K562 treated with DMSO at 1 percent for 12 hours (cell line): ENCODE data around the gene RPL28. TPM values are rescaled to one million over a fixed set of nuclear protein-coding genes. Genes with fewer than 3 reads are reported as not detected.

Experiments
- total RNA-seq: library from RNA; unstranded; fragments of 300-600 nt; gene quantifications from 2 replicates; pipeline ENCODE4 v1.2.3, GENCODE V29; 2022; ENCODE audit not compliant: insufficient read depth

RPL28 gene
- total RNA-seq: 3,491 and 4,700 TPM in 2 replicates

DNA sequence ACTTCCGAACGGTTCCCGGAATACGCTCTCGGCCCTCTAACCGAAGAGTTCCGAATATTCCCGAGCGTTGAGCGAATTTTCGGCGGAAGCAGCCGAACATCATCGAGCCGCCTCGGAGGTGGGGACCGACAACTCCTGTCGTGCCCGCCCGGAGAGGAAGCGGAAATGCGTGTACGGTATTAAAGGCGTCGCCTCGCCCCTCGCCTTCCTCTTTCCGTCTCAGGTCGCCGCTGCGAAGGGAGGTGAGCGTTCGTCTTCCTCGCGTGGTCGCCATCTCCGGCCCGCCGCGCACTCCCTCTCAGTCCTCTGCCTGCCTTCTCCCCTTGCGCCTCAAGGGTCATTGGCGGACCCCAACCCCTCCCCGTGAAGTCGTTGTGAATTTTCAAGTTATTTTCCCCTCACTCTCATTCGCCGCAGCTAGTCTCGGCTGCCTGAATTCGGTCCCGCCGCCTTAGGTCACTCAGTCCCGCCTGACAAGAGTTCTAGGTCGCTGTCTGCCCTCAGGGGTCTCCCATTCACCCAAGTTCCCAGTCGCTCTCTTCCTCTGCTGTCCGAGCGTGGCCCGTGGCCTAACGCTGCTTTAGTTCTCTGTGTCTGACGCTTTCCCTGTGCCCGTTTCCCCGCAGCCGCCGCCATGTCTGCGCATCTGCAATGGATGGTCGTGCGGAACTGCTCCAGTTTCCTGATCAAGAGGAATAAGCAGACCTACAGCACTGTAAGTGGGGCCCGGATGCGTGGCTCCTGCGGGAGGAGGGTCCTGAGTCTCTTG lies at the start of gene RPL28:
Gene RPL28 (plus strand): TSS at position 209 of the 769 bp plus-strand sequence. CDS start 426 bp downstream, at position 635.

DNA sequence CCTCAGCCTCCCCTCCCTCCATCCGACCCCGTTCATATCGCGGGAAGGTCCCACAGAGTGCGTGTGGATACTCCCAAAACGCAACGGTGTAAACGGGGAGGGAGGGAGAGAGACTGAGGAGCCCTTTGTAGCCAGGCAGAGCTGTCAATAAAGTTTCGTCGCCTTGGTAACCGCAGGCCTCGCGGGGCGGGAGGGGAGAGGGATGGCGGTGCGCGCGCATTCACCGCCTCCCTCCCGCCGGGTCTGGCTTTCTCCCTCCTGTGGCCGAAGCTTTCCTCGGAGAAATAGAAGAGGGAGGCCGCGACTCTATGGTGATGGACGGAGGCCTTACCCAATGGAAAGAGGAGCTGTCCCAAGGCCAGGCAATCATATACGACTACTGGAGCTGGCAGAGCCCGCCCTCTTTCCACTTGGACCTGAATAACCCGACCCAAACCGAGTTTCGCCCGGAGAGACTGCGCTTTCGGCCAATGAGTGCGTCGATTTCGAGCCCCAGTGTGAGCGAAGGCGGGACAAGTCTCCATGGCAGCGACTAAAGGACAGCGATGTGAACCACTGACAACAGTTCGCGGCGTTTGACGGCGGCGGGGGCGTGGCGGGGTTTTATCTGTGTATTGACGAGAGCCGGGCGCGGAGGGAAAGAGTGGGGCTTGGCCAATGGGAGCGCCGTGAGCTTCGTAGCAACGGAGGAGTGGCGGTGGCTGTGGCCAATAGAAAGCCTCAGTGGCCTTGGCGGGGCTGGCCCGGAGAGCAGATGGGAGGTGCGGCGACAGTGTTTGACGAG lies 46.4 kb upstream of the RPL28 start, which contains the start of gene KMT5C:
Gene KMT5C (plus strand): TSS at position 772 of the 784 bp plus-strand sequence. CDS start 2,061 bp downstream, outside the sequence.

DNA sequence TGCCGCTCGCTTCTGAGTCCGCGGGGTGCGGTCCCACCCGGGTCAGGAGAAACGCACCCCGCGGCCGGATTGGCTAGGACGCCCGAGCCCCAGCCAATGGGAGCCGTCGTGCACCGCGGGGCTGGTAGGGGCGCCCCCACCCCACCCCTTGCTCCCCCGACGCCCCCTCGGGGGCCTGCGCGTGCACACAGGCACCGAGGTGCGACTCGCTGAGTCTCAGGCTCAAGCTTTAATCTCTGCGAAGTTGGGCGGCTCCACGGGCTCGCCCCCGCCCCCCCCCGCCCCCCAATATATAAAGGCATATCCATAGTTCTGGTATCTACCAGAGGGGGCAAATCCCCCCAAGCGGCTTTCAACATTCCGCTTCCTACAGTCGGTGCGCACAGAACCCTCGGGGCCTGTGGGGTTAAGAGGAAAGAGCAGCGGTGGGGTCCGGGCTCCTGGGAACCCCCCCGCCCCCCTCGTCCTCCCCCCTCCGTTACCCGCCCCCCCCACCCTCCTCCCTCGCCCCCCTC lies 31.0 kb upstream of the RPL28 start, which contains the start of gene COX6B2:
Gene COX6B2 (minus strand): TSS at position 22 of the 515 bp plus-strand sequence. CDS start 198 bp downstream, outside the sequence.

DNA sequence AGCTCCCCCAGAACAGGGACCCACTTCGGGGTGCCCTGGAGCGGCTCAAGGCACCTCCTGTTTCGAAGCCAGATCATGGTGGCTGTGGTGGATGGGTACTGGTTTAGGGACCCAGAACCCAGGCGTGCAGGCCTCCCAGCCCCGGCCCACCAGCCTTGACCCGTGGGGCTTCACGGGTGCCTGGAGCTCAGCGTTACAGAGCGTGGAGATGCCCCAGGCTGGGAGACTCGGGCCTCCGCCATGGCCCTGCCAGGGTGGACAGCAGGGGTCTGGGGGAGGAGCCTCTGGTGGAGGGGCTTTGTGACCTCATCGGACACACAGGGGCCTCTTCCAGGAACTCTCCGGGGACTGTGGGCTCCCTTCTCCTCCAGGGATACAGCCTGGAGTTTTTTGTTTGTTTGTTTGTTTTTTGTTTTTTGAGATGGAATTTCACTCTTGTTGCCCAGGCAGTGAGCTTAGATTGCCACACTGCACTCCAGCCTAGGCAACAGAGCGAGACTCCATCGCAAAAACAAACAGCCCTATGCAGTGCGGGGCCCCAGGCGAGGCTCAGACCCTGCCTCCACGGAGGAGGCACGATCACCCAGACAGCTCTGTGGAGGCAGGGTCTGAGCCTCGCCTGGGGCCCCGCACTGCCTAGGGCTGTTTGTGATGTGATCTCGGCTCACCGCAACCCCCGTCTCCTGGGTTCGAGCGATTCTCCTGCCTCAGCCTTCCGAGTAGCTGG lies 22.6 kb upstream of the RPL28 start, which contains the start of gene GARIN5B:
Gene GARIN5B (minus strand): TSS at position 271 of the 727 bp plus-strand sequence. CDS start 194 bp downstream, at position 77.

DNA sequence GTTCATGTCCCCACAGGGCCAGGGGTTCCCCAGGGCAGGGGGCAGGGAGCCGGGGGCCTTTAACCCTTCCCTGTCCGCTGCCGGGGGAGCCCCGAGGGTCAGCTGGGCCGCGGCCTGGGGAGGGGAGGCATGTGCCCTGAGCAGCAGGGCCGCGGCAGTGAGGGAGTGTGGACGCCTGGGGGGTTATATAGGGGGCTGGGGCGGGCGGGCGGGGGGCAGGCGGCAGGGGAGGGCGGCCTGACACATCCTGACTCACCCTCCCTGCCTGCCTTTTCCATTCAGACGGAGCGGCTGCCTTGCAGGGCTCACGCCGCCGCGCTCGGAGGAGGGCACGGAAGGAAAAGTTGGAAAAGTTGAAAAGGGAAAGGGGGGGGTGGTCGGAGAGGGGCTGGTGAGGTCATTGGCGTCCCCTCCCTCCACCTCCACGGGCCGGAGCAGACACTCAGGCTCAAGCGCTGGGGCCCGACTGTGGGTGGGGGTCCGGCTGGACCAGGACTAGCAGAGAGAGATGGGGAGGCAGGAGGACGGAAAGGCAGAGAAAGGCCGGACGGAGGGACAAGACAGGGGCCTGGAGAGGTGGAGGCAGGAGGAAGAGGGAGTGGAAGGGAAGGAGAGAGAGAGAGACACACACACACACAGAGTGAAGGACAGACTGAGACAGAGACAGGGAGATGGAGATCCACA lies 15.3 kb upstream of the RPL28 start, which contains the start of gene IL11:
Gene IL11 (minus strand): TSS at position 159 of the 684 bp plus-strand sequence. CDS start 153 bp downstream, at position 6.

DNA sequence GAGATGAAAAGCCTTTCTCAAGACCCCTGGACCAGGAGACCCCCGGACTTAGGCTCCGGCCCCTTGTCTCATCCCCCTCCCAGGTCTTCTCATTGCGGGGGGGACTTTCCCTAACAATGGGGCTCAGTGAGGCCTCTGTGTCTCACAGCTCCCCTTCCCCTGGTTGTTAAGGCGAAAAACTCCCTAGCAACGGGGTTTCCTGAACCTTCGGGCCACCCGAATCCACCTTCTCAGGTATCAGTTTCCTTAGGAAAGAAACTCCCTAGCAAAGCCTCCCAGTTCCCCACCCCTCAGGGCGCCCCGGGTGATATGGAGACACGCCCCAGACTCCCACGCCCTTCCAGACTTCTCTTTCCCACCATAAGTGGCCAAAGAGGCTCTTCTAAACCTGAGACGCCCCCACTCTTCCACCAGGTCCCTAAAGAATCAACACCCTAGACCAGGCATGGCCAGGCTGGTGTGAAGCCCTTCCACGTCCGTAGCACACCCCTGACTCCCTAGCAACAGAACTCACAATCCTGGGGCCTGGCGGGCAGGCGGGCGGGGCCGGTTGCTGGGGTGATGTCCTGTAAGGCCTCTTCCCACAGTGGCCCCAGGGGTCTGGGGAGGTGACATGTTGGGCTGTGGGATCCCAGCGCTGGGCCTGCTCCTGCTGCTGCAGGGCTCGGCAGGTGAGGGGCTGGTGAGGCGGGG lies 9.3 kb upstream of the RPL28 start, which contains the start of gene TMEM190:
Gene TMEM190 (plus strand): TSS at position 586 of the 693 bp plus-strand sequence. CDS start 28 bp downstream, at position 614.

DNA sequence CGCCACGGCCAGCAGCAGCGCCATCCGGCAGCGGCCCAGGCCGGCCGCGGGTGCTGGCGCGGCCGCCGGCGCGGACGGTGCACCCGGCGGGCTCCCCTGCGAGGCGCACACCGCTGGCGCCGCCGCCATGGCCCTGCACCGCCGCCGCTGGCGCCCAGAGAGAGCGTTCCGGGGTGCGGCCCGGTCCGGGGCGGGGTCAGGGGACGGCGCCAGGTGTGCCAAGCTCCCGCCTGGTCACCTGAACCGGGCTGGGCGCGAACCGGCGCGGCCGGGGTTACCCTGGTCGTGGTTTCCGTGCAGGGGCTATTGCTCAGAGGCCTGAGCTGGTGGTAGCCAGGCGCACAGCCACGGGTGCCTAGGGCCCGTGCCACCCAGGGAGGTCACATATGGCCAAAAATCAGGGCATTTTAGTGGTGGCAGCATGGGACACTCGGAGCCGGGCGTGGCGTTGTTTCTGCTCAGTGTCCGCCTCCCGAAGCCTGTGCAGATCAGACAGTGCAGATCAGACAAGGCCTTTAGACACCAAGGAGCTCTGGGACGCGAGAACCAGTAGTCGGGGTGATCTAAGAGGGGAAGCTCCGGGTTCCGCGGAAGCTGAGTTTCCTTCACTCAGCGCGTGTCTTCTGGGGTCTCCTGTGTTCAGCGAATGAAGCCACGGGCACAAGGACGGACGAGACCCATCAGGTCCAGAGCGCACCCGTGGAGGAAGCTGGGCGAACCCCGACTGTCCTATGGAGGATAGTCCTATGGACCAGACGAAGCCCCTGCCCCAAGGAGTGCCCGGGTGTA lies 1.4 kb upstream of the RPL28 start, which contains the start of gene TMEM238:
Gene TMEM238 (minus strand): TSS at position 162 of the 789 bp plus-strand sequence. CDS start 33 bp downstream, at position 129.

DNA sequence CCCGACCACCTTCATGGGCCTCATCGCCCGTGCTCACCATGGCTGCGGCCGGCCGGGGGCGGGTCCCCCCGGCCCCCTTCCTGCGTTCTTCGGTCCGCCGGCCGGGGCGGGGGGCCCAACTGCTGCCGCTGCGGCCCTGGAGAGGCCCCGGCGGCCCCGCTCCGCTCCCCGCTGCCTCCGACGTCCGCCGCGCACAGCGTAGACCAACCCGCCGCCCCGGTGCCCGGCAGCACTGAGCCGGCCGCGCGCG lies 21.7 kb downstream of the RPL28 start, which contains the start of gene UBE2S:
Gene UBE2S (minus strand): TSS at position 239 of the 250 bp plus-strand sequence. CDS start 199 bp downstream, at position 40.

DNA sequence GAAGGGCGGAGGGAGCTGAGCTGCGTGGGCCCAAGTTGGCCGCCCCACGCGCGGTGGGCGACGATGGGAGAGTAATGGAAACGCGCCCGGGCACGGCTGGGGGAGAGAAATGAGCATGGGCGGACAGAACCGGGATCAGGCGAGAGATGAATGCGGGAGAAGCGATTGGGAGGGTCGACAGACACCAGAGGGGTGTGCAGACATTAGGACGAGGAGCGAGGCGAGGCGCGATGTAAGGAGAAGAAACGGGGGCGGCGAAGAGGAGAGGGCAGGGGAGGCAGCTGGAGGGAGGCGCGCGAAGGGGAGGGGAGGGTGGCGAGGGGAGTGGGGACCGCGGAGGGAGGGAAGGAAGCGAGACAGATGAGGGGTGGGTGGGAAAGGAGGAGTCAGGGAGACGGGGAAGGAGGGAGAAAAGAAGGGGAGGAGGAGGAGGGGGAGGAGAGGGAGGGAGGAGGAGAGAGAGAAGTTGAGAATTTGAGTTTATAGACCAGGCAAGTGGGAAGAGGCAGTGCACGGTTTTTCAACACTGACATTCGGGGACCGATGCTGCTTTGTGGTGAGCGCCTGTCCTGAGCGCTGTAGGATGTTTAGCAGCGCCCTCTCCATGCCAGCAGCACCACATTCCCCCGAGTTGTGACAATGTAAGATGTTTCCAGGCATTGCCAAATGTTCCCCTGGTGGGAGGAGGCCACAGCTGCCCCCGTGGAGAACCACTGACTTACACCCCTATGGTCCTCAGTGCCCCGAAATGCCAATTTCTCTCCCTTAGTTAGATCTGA lies 57.5 kb downstream of the RPL28 start, which contains the start of gene SHISA7:
Gene SHISA7 (minus strand): TSS at position 256 of the 779 bp plus-strand sequence. CDS start 437 bp downstream, outside the sequence.

Other genes starting within 250 kb of the RPL28 start
- 273 and 285 TPM in 2 replicates for gene TNNT1, start 236.7 kb upstream of the RPL28 start, total RNA-seq
- gene TNNI3, start 228.2 kb upstream of the RPL28 start, total RNA-seq: 40.1 and 85.1 TPM in 2 replicates
- gene DNAAF3, start 219.3 kb upstream of the RPL28 start, total RNA-seq: 10.1 and 13.7 TPM in 2 replicates
- 1.7 and 2.5 TPM in 2 replicates for gene SYT5, start 205.6 kb upstream of the RPL28 start, total RNA-seq
- gene PTPRH, start 176.4 kb upstream of the RPL28 start, total RNA-seq: 21.5 and 35.6 TPM in 2 replicates
- gene TMEM86B, start 157.2 kb upstream of the RPL28 start, total RNA-seq: 11.5 and 15.2 TPM in 2 replicates
- gene PPP6R1, start 126.9 kb upstream of the RPL28 start, total RNA-seq: 46.2 and 90.6 TPM in 2 replicates
- 58.4 and 81.1 TPM in 2 replicates for gene HSPBP1, start 105.8 kb upstream of the RPL28 start, total RNA-seq
- 4.5 and 10.7 TPM in 2 replicates for gene BRSK1, start 101.9 kb upstream of the RPL28 start, total RNA-seq
- gene TMEM150B, start 60.6 kb upstream of the RPL28 start, total RNA-seq: 2.9 and 5.4 TPM in 2 replicates
- gene KMT5C, start 46.1 kb upstream of the RPL28 start, total RNA-seq: 51.9 and 64.6 TPM in 2 replicates
- 0.33 and 0.78 TPM in 2 replicates for gene COX6B2, start 31.2 kb upstream of the RPL28 start, total RNA-seq
- gene GARIN5B, start 22.7 kb upstream of the RPL28 start, total RNA-seq: not detected in 2 replicates
- gene IL11, start 15.5 kb upstream of the RPL28 start, total RNA-seq: not detected in 2 replicates
- gene TMEM190, start 9.1 kb upstream of the RPL28 start, total RNA-seq: not detected in 2 replicates
- 13.7 and 15.5 TPM in 2 replicates for gene TMEM238, start 1.6 kb upstream of the RPL28 start, total RNA-seq
- 348 and 598 TPM in 2 replicates for gene UBE2S, start 21.9 kb downstream of the RPL28 start, total RNA-seq
- gene SHISA7, start 57.4 kb downstream of the RPL28 start, total RNA-seq: 0.17 TPM in 1 of 2 replicates, not detected in the other
- gene ISOC2, start 75.7 kb downstream of the RPL28 start, total RNA-seq: 50.7 and 69.5 TPM in 2 replicates
- gene C19orf85, start 78.8 kb downstream of the RPL28 start, total RNA-seq: not detected in 2 replicates
- gene ZNF628, start 90.7 kb downstream of the RPL28 start, total RNA-seq: 6.1 and 15.4 TPM in 2 replicates
- gene NAT14, start 99.3 kb downstream of the RPL28 start, total RNA-seq: 25.8 and 60.9 TPM in 2 replicates
- 0.16 and 0.73 TPM in 2 replicates for gene SSC5D, start 102.5 kb downstream of the RPL28 start, total RNA-seq
- gene SBK2, start 151.2 kb downstream of the RPL28 start, total RNA-seq: not detected in 2 replicates
- gene SBK3, start 159.6 kb downstream of the RPL28 start, total RNA-seq: not detected in 2 replicates
- gene ZNF579, start 194.9 kb downstream of the RPL28 start, total RNA-seq: 10.3 and 10.8 TPM in 2 replicates
- gene FIZ1, start 213.6 kb downstream of the RPL28 start, total RNA-seq: 9.3 and 21.2 TPM in 2 replicates
- 35.5 and 41.6 TPM in 2 replicates for gene ZNF524, start 214.4 kb downstream of the RPL28 start, total RNA-seq
- 21.0 and 34.2 TPM in 2 replicates for gene ZNF865, start 219.7 kb downstream of the RPL28 start, total RNA-seq
- 7.7 and 8.9 TPM in 2 replicates for gene ZNF784, start 238.6 kb downstream of the RPL28 start, total RNA-seq